ENCODE measurements around the gene BMP8A.
A peak's percentile ranks its signal among the peaks of the same experiment; 100 is the strongest.
"Not testable (repeated sequence)": the region's sequence is repeated elsewhere in the genome, so short reads cannot be mapped to it uniquely, and the experiment has no call there.

BMP8A gene

GRCh38 chr1:39508266-39508665, 16.8 kb downstream of the BMP8A start:
- no peak for DNase-seq

- no peak for DNase-seq
Observed at GRCh38 chr1:39508857-39509305, 17.4 kb downstream of the BMP8A start.

- DNase-seq: no peak
Observed at GRCh38 chr1:39509360-39510009, 18.0 kb downstream of the BMP8A start.

GRCh38 chr1:39510570-39511186, 19.2 kb downstream of the BMP8A start:
- not testable (repeated sequence) for DNase-seq

GRCh38 chr1:39511477-39511876, 20.0 kb downstream of the BMP8A start:
- not testable (repeated sequence) for DNase-seq

- not testable (repeated sequence) for DNase-seq
Observed at GRCh38 chr1:39512234-39512847, 20.9 kb downstream of the BMP8A start.

GRCh38 chr1:39514710-39515124, 23.3 kb downstream of the BMP8A start:
- not testable (repeated sequence) for DNase-seq

- not testable (repeated sequence) for DNase-seq
Observed at GRCh38 chr1:39515131-39516086, 24.0 kb downstream of the BMP8A start.

- not testable (repeated sequence) for DNase-seq
Observed at GRCh38 chr1:39516841-39517240, 25.4 kb downstream of the BMP8A start.

- DNase-seq: not testable (repeated sequence)
Observed at GRCh38 chr1:39517936-39518335, 26.5 kb downstream of the BMP8A start.

GRCh38 chr1:39519376-39519775, 27.9 kb downstream of the BMP8A start:
- not testable (repeated sequence) for DNase-seq

- DNase-seq: not testable (repeated sequence)
Observed at GRCh38 chr1:39522221-39522620, 30.8 kb downstream of the BMP8A start.

- DNase-seq: no peak
Observed at GRCh38 chr1:39522661-39523567, 31.5 kb downstream of the BMP8A start.

GRCh38 chr1:39524171-39524570, 32.7 kb downstream of the BMP8A start:
- DNase-seq: no peak

- DNase-seq: no peak
Observed at GRCh38 chr1:39524591-39525365, 33.3 kb downstream of the BMP8A start.

GRCh38 chr1:39525366-39526165, 34.1 kb downstream of the BMP8A start:
- DNase-seq: no peak

- no peak for DNase-seq
Observed at GRCh38 chr1:39526466-39527189, 35.2 kb downstream of the BMP8A start.

- peak; percentile 88 for DNase-seq
Observed at GRCh38 chr1:39527190-39527579, 35.7 kb downstream of the BMP8A start.

- no peak for DNase-seq
Observed at GRCh38 chr1:39528082-39528481, 36.6 kb downstream of the BMP8A start.

Measured in DMS153 (cell line).